Anterior cingulate cortex (tissue), 58 donors: ENCODE data around the gene HMGA1.
"Not testable (repeated sequence)": the region's sequence is repeated elsewhere in the genome, so short reads cannot be mapped to it uniquely, and the experiment has no call there.

Experiments used
- DNase-seq, 58 donors: peaks; one replicate each; lab custom pipeline; 2025; lab: John Stamatoyannopoulos, UW

The HMGA1 gene

DNA sequence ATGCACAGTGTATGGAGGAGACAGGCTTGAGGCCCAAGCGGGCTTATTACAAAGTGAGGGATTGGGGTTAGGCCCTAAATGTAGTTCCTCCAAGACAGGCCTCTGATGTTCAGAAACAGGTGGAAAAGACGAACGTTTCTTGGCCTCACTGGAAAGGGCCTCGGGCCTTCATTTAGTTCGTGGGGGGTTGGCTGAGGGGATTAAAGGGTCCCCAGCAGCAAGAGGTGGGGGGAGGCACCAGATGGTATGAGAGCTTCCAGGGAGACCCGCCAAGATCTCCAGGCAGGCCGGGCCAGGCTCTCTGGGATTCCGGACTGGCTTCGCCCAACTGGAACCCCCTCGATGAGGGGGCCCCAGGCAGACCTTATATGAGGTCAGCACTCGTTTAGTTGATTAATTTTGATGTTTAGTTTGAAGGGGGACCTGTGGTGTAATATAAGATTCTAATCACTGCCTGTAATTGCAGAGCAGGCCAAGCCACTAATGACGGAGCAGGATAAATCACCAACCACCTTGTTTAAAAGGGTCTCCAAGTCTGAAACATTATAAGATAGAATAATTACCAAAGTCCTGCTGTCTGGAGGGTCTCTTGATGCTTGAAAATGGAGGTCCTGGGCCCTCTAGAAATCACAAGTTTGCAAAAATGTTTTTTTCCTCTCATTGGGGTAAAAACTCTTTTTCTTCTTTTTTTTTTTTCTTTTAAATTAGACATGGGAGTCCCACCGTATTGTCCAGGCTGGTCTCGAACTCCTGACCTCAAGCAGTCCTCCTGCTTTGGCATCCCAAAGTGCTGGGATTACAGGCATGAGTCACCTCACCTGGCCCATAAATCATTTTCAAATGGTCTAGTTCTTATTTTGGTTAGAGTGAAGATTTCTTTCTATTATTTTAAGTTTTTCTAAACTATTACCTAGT, 2.2 kb downstream of the HMGA1 start:
- DNase-seq: no peak

DNA sequence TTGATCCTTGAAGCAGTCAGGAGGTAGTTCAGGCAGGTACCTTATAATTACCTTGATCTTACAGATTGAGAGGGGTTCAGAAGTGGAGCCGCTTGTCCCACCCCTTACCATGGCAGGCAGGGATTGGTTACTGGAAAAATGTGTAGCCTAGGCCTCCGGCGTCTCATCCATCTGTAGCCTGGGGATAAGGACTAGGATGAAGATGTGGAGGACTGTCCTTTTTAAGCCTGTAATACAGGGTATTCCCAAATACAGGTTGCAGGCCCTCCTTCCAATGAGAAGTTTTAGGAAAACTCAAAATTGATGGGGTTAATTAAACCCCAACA, 2.8 kb downstream of the HMGA1 start:
- DNase-seq: no peak

DNA sequence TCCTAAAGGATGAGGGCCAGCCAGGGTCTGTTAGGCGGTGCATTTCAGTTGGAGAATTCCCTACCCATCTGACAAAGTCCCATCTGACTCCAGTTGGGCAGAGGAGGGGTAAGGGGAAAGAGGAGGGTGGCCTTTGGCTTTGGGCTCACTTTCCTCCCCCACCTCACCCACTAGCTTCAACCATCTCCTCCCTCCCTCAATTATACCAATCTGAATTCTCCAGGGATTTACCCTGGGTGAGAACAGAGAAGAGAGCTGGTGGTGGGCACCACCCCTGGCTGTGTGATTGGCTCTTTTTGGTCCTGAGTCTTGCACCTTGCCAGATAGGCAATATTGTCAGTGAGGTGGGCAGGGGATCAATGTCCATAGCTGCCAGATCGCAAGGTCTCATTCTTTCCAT, 3.2 kb downstream of the HMGA1 start:
- no peak for DNase-seq

DNA sequence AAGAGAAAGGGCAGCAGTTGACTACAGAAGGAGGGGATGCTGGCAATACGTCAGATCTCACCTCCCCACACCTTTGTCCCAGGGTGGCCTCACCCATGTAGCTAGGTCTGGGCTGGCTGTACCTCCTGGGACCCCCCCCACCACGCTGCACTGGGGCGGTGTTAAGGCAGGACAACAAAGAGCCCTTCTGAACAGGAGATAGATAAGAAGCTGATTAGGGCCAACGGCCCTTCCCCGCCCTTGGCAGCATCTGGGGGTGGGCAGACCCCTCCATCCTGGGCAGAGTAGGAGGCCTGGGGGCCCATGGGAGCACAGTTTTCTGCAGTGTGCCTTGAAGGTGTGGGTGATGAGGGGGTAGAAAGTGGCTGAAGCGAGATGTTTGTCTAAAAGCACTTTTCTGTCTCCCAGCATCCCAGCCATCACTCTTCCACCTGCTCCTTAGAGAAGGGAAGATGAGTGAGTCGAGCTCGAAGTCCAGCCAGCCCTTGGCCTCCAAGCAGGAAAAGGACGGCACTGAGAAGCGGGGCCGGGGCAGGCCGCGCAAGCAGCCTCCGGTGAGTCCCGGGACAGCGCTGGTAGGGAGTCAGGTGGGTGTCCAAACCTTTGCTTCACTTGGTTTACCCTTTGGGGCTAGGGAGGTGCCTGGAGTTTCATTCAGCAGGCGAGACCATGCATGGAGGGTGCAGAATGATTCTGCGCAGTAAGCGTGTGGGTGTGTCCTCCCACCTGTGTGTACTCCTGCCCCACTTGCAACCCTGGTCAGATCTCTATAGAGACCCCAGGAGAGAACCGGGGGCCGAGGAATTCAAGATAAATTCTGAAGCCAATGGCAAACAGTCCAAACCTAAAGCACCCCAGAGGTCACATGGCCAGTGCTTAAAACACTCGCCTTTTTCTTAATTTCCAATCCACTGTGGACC, 3.9 kb downstream of the HMGA1 start:
- DNase-seq: no peak

DNA sequence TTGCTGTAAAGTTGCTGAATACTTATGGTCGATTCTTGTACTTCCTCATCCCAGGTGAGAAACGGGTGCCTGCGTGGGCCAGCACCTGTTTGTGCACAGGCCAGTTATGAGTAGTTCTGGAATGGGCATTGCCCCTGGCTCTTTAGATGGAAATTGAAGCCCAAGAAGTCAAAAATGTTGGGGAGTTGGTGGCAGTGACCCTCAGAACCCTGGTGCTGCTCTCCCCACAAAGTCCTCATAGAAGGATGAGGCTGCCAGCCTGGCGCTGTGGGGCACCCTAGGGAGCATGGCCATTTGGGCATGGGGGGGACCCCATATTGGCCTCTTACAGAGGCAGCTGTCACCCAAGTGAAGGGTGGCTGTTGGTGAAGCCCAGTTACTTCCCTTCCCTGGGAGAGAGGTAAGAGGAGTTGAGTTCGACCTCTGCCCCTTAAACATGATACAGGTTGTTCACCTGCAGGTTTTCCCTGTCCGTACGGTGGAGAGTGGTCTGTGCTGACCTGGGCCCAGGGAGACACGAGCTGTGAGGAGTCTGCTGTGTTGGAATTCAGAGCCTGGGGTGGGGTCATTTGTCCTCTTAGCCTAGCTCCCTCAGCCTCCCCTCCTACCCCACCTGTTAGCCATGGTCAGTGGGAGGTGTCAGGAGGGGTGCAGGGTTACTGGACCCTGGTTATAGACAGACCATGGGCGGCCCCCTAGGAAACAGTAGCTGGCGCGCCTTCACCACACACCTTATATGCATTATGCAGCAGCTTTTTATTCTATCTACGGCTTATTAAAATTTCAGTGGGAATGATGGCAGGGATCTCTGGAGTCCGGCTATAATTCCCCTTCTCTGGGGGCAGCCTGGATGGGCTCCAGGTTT, 4.9 kb downstream of the HMGA1 start:
- no peak for DNase-seq

DNA sequence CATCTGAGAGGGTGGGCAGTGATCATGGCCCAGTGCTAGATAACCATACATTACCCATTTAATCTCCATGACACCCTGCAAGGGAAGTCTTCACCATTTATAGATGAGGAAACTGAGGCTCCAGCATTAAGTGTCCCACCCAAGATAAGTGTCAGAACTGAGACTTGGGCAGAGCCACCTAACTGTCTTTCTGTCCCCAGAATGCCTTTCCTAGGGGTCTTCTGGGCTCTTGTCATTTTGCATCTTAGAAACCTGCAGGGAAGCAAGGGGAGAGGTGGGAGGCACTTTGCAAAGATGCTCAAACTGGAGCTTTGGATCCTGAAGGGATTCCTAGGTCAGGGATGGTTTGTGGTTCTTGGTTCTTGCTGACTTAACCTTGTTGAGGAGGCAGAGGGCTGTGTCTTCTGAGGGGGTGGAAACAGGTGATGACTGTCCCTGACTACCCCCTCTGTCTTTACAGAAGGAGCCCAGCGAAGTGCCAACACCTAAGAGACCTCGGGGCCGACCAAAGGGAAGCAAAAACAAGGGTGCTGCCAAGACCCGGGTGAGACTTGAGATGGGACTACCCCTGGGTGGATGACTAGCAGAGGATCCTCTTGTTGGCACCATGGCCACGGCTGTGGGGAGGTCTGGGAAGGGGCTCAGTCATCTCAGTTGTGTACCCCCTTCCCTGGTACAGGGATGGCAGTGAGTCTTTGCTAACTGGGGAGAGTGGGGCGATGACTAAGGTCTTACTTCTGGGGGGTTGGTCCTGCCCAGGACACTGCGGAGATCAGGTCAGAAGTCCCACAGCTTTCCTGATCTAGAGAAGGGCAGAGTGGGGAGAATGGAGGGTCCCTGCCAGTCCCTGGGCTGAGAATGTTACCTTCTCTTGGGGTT, 5.8 kb downstream of the HMGA1 start:
- DNase-seq: no peak

DNA sequence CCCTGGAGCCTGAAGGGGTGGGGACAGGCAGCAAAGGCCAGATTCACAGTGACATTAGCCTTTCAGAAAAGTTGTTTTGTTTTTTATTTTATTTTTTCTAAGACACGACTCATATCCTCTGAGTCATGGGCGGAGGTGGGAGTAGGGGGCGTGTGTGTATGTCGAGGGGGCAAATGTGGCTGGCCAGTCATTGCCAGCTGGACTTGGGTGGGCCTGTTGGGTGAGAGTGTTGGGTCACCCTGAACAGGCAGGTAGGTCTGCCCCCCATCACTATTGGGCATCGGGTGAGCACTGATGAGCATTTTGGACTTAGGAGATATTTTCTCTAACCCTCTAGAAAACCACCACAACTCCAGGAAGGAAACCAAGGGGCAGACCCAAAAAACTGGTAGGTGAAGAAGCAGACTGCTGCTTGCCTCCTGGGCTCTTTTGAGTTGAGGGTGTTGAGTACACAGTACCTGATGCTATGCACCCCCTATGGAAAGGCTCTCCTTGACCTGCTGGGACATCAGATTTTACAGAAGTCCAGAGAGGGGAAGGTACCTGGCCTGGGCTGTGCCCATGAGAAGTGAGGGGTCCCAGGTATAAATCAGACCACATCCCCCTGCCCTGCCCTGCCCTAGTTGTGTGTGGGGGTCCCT, 6.6 kb downstream of the HMGA1 start:
- DNase-seq: no peak

DNA sequence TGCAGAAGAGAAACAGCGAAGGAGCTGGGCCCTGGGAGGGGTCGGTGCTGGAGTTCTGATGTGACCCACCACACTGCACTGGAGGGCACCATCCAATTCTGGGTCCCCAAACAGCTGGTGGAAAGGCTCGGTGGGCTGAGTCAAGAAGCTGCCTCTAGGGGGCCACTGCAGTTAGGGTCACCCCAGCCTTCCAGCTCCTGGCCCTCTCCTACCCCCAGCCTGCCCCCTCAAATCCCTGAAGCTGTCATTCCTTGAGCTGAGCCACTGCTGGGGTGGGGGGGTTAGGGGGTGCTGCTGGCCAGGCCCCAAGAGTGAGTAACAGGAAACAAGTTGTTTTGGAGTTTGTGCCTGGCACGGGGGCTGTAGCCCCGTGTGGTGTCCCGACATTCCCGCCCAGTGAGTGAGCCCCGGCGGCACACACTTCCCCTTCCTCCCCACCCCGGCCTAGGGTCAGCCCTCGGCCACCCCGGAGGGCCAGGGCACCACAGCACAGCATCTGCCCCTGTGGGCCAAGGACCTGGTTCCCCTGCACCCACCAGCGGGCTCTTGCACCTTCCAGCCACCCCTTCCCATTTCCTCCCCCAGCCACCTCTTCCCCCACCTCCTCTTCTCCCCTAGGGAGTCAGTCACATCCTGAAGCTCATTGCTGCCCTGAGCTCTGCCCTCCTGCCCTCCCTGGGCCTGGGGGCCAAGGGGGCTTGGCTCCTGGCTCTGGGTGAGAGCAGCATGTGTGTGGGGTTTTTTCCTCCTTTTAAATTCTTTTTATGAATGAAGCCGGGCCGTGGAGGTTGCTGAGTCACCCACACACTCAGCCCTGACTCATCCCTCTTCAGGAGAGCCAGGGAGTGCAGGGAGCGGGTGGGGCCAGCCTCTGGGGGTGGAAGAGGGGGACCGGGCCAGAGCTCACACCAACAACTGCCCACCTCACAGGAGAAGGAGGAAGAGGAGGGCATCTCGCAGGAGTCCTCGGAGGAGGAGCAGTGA, 7.5 kb downstream of the HMGA1 start:
- peak in 29 of 58 donors; percentile 13 to 78 (median 44) for DNase-seq

DNA sequence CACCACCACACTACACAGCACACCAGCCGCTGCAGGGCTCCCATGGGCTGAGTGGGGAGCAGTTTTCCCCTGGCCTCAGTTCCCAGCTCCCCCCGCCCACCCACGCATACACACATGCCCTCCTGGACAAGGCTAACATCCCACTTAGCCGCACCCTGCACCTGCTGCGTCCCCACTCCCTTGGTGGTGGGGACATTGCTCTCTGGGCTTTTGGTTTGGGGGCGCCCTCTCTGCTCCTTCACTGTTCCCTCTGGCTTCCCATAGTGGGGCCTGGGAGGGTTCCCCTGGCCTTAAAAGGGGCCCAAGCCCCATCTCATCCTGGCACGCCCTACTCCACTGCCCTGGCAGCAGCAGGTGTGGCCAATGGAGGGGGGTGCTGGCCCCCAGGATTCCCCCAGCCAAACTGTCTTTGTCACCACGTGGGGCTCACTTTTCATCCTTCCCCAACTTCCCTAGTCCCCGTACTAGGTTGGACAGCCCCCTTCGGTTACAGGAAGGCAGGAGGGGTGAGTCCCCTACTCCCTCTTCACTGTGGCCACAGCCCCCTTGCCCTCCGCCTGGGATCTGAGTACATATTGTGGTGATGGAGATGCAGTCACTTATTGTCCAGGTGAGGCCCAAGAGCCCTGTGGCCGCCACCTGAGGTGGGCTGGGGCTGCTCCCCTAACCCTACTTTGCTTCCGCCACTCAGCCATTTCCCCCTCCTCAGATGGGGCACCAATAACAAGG, 8.5 kb downstream of the HMGA1 start:
- DNase-seq: not testable (repeated sequence)

DNA sequence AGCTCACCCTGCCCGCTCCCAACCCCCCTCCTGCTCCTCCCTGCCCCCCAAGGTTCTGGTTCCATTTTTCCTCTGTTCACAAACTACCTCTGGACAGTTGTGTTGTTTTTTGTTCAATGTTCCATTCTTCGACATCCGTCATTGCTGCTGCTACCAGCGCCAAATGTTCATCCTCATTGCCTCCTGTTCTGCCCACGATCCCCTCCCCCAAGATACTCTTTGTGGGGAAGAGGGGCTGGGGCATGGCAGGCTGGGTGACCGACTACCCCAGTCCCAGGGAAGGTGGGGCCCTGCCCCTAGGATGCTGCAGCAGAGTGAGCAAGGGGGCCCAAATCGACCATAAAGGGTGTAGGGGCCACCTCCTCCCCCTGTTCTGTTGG, 9.1 kb downstream of the HMGA1 start:
- DNase-seq: not testable (repeated sequence)

DNA sequence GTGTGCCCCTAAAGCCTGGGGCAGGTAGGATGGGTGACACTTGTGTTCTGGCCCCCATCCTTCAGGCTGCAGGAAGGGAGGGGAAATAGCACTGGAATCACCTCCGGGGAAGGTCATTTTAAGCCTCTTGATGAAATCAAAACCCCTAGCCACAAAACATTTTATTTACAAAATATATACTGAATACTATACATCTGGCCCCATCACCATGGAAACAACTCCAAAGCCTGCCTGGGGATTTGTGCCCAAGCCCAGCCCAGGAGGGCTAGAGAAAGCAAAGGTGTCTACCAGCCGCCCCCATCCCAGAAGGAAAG, 9.5 kb downstream of the HMGA1 start:
- DNase-seq: no peak

DNA sequence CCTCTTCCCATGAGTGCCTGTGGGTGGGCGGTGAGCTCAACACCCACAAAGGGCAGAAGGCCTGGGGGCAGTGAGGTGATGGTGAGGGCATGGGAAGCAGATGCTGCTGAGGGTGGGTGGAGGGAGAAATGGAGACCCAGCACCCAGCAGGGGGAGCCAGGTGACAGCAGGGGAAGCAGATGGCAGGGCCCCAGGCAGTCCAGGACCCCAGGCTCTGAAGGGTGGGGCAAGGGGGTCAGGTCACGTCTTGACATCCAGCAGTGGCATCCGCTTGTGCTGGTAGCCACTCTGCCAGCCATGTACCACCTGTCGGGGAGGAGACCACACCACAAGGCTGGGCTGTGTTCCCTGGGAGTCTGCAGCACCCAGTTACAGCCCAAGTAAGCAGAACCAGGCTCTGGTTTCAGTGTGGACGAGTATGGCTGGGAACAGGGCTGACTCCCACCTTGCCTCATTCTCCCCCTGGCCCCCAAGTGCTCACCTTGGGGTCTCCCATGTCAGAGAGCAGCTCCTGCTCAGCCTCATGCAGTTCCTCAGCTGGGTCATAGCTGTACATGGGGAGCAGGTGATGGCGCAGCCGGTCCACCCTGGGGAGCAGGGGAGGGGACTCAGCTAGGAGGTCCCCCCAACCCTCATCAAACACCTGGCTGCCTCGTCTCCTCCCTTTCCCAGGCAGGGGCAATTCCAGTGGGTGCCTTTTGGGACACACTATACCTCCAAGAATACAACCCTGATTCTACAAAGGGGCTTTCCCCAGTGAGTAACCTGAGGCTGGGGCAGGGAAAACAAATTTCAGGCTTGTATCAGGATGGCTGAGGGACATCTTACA, 10.1 kb downstream of the HMGA1 start:
- peak in 5 of 58 donors; percentile 16 to 56 (median 24) for DNase-seq

DNA sequence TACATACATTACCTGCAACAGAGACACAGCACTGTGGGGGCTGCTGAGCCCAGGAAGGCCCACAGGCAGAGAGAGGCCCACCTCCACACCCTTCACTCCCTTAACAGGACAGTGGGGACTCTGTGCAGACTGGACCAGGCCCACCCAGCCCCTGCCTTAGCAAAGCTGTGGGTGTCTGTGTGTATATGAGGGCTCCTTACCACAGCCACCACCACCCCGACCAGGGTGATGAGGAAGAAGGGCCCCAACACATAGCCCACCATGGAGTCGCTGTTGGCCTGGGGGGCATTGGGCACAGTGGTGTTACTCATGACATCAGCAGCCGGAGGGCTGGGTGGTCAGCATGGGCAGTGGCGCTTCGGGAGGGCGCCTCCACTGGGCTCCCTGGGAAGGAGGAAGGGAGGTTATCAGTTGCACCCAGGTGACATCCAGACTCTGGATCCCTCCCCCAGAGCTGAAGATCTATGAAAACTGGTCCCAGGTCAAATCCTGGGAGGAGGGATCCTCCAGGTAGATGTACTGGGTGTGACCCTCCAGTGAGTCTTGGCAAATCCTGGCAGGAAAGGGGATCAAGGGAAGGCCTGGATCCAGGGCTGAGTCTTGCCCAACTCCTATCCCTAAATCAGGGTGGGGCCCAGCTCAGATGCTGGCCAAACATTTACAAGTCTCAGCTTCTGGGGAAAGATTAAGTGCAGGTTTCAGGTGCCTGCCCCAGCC, 11.0 kb downstream of the HMGA1 start:
- no peak for DNase-seq

DNA sequence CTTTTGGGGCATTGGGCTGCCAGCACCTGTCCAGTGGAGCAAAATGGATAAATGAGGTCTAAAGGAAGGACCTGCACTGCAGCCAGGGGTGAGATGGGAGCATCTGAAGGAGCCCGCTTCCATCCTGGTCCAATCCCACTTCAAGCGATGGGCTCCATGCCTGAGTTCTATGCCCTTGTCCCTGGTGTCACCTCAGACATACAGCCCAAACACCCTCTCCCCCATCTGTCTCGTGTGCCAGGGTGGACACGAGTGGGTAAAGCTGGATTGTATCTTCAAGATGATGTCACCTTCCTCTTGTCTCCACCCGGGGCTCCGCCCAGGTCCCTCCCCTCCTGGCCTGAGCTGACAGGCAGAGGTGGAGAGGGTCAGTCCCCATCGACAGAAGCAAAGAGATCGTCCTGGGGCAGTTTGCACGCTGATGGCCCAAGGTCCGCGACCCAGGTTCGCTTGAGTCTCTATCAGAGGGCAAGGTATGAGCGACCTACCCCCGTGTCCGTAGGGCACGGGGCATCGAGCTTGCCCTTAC, 11.6 kb downstream of the HMGA1 start:
- peak in 25 of 58 donors; percentile 22 to 73 (median 51) for DNase-seq

DNA sequence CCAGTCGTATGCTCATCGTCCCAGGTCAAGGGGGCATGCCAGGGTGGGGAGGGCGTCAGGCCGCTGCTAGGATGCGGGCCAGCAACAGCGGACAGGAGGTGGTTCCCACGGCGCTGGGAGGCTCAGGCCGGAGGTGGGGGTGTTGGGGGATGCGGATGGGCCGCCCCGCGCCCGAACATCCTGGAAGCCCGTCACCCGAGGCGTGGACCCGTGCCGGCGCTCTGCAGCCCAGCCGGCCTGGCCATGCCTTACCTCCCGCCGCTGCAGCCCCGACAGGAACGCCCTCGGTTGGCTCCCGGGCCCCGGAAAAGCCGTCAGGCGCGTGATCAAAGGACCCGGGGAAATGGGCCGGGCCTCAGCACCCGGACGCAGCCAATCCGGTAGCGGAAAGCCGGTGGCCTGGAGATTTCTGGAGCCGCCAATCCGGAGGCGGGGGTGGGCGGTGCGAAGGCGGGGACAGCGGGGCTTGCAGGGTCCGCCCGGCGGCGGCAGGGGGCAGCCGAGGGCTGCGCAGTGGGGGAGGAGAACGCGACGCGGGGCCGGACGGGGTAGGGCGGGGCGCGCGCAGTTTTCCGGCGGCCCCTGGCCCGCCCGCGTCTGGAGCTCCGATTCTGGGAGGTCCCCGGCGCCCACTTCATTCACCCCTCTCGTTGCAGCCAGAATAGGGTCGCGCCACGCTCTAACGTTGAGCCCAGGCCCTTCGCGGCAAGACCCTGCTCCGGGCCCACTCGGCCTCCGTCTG, 12.2 kb downstream of the HMGA1 start, which contains the start of gene SMIM29:
TSS of gene SMIM29 (minus strand) at position 280 of the 742 bp plus-strand sequence. CDS start 1,215 bp downstream, outside the sequence.
- peak; percentile 80 to 98 (median 96) for DNase-seq
